ENCODE measurements around the gene EBF3.

The EBF3 gene

DNA sequence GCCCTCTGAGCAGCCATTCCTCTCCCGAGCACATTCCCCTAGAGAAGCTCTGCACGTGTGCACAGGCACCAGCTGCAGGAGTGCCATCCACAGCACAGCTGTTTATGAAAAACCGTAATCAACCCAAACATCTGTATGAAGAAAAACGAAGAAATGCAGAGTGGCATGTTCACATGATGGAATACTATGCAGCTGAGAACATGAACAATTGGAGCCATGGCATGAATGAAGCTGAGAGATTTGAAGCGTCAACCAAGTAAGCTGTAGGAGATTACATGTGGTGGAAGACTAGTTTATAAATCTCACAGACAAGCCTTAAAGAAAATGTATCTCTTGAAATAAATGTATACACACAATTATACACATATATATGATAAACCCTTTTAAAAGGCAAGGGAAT, 176.5 kb downstream of the EBF3 start:
- no peak for DNase-seq

DNA sequence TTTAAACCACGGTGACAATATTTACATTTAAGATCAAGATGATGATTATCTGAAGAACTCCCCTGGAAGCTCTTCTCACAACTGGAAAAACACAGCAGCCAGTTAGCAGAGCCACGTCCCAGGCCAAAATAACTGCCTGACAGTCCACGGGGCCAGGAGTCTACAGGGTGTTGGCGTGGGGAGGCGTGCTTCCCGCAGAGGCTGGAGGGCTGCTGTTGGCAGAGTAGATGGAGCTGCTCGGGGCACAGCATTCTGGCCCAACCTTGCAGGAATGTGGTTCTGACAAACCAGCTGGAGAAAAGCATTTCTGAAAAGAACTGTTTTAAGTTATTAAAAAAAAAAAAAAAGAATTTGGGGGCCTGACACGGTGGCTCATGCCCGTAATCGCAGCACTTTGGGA, 177.9 kb downstream of the EBF3 start:
- DNase-seq = no peak

DNA sequence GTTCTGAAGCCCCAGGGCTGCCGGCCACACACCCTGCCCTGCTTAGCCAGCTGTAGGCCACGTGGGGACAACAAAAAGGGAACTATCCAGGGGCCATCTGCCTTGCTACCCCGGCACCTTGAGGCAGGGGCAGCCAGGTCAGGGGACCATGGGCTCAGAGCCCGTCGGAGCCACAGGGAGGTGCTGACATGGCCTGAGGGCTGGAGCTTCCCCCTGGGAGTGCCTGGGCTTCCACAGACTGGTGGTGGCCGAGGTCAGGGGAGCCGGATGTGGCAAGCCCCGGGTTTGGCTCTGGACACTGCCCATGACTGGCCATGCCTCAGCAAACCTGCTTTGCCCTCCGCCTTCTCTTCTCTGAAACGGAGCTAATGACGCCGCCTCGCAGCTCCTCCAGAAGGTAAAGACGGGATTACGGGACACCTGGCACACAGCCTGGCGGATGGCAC, 178.5 kb downstream of the EBF3 start:
- no peak for DNase-seq
